PFSK-1 (cell line): ENCODE measurements around the gene TBC1D30.

Source experiments
- FOXP2 ChIP-seq: optimal IDR thresholded peaks from 2 replicates; pipeline ENCODE3; 2011; ENCODE audit warnings: borderline replicate concordance, control low read depth, inconsistent platforms; ENCODE audit not compliant: insufficient read depth; ENCODE audit errors: extremely low read length, extremely low read depth
- POLR2AphosphoS5 ChIP-seq: IDR thresholded peaks from 2 replicates; pipeline ENCODE4 v1.6.1; 2012; ENCODE audit warnings: low read depth, mild to moderate bottlenecking, control low read depth, low read length, moderate library complexity
- REST ChIP-seq, 2 experiments: IDR thresholded peaks; 2 replicates each; pipeline versions ENCODE4 v1.6.1 to v1.8.0; 2011 to 2012; ENCODE audit warnings: low read depth in 2 of 2, low read length in 2 of 2, control low read depth in 1 of 2, inconsistent platforms in 1 of 2, mild to moderate bottlenecking in 1 of 2, moderate library complexity in 1 of 2; ENCODE audit not compliant: insufficient read depth in 1 of 2
- SIN3A ChIP-seq: IDR thresholded peaks from 2 replicates; pipeline ENCODE4 v1.6.1; 2012; ENCODE audit warnings: mild to moderate bottlenecking, low read length, moderate library complexity, borderline replicate concordance; ENCODE audit not compliant: insufficient read depth
- TAF1 ChIP-seq: IDR thresholded peaks from 2 replicates; pipeline ENCODE4 v1.6.1; 2012; ENCODE audit warnings: low read length, control low read depth, borderline replicate concordance; ENCODE audit not compliant: insufficient read depth

The TBC1D30 gene

GRCh38 chr12:64883264-64884163, 59.1 kb downstream of the TBC1D30 start:
- TF ChIP-seq SIN3A (no peak), REST (IDR thresholded peaks at IDR 0.05; ENCODE audit: insufficient read depth in 1 of 2, low read depth in 2 of 2, low read length in 2 of 2) (no peak), TAF1 (no peak), FOXP2 (no peak), POLR2AphosphoS5 (no peak)

DNA sequence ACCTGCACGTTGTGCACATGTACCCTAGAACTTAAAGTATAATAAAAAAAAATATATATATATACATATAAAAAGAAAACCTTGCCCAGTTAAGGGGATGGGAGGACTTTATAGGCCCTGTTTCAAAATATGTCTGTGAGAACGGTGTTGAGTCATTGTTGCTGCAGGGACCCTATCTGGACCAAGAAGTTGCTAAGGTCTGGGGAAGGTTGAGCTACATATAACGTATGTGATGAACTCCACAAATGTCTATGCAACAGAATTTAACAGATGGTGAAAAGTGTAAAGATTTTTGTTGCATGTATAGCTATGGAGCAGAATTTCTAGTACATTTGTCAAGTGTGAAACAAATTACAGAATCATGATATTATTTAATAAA, 59.7 kb downstream of the TBC1D30 start:
- no peak for TF ChIP-seq FOXP2
- TF ChIP-seq TAF1: no peak
- no peak for TF ChIP-seq POLR2AphosphoS5
- no peak for TF ChIP-seq SIN3A
- TF ChIP-seq REST (IDR thresholded peaks at IDR 0.05; ENCODE audit: insufficient read depth in 1 of 2, low read depth in 2 of 2, low read length in 2 of 2): no peak

- no peak for TF ChIP-seq POLR2AphosphoS5
Observed at GRCh38 chr12:64884728-64885127, 60.3 kb downstream of the TBC1D30 start.

DNA sequence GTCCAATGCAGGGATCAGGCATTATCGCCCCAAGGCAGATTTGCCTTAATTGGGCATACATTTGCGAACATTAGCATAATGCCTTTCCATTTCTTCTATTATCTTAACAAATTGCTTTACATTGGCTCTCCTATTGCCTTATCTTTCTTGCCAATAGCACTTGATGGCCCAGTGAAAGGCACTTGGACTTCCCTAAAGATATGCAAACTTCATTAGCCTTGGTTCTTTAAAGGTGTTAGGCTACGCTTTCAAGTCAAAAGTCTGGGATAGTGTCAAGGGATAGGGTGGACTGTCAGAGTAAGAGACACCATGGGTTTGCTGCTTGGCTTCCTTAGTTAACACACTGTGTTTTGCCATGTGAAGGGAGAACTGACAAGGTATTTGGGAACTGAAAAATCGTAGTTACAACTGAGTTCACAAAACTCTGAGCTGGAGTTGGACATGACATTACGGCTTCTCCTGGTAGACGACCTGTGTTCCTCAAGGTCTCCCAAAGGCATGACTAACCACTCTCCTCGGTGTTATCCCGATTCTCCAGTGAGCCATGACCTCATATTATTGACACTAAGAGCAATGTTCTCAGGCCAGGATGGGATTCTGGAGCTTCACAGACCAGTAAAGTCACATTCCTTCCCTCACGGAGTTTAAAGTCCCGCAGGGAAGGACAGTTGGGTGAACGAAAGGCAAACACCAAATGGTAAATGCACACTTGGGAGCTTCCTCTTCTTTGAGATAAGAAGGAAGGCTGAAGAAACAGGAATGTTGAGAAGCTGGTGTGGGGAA, 65.2 kb downstream of the TBC1D30 start:
- TF ChIP-seq TAF1 (no peak), POLR2AphosphoS5 (no peak), REST (IDR thresholded peaks at IDR 0.05; ENCODE audit: insufficient read depth in 1 of 2, low read depth in 2 of 2, low read length in 2 of 2) (no peak), SIN3A (no peak), FOXP2 (no peak)

GRCh38 chr12:64890873-64891468, 66.5 kb downstream of the TBC1D30 start:
- TF ChIP-seq POLR2AphosphoS5: no peak
- TF ChIP-seq REST (IDR thresholded peaks at IDR 0.05; ENCODE audit: insufficient read depth in 1 of 2, low read depth in 2 of 2, low read length in 2 of 2): no peak
- no peak for TF ChIP-seq SIN3A
- no peak for TF ChIP-seq FOXP2
- TF ChIP-seq TAF1: no peak
